Loucy (cell line): ENCODE results near the gene ANKRD18A.

Source experiments
- CTCF ChIP-seq: fragments of 200-600 bp; sonication (generic); conservative IDR thresholded peaks from 2 replicates; pipeline ENCODE4 v1.5.1; 2014; ENCODE audit warnings: mild to moderate bottlenecking, antibody characterized with exemption, low read length
- EZH2phosphoT487 ChIP-seq: fragments of 200-600 bp; IDR thresholded peaks from 2 replicates; pipeline ENCODE4 v1.6.1; 2018; ENCODE audit warnings: antibody characterized with exemption, mild to moderate bottlenecking, moderate library complexity, borderline replicate concordance

GRCh38 chr9:38652044-38652443 is 31.6 kb upstream of the ANKRD18A start:
- no peak for TF ChIP-seq CTCF
- no peak for TF ChIP-seq EZH2phosphoT487
